GM23338 (cell line): Measurements from ENCODE around the gene WDR17. TPM values are rescaled to one million over a fixed set of nuclear protein-coding genes. Genes with fewer than 3 reads are reported as not detected.
A peak's percentile ranks its signal among the peaks of the same experiment; 100 is the strongest.

ENCODE experiments used
- ATAC-seq: fragments of 200-7000 bp; cut with Tn5 transposase; 3 replicates; pipeline ENCODE4 v1.9.1; 2020
- DNase-seq: peaks from one replicate; pipeline ENCODE4 v3.0.0-alpha.2; 2015; ENCODE audit warnings: low spot score
- H2AFZ ChIP-seq: fragments of 200-600 bp; sonication (generic); 2 replicates; pipeline ENCODE4 v1.8.0; 2016; ENCODE audit warnings: antibody characterized with exemption, mild to moderate bottlenecking, moderate library complexity
- H3F3A ChIP-seq: fragments of 200-600 bp; sonication (generic); replicated peaks from 2 replicates; pipeline ENCODE4 v1.8.0; 2017; ENCODE audit warnings: antibody characterized with exemption, mixed run types, low read depth
- H3K27ac ChIP-seq: fragments of 200-600 bp; sonication (generic); 2 replicates; pipeline ENCODE4 v1.6.1; 2016; ENCODE audit warnings: low read depth
- H3K27me3 ChIP-seq: fragments of 200-600 bp; sonication (generic); 2 replicates; pipeline ENCODE4 v1.8.0; 2016; ENCODE audit warnings: mild to moderate bottlenecking, mixed run types, moderate library complexity; ENCODE audit not compliant: insufficient read depth
- H3K36me3 ChIP-seq: fragments of 200-600 bp; sonication (generic); 2 replicates; pipeline ENCODE4 v1.8.0; 2016; ENCODE audit warnings: mild to moderate bottlenecking; ENCODE audit not compliant: insufficient read depth
- H3K4me1 ChIP-seq: fragments of 200-600 bp; sonication (generic); 2 replicates; pipeline ENCODE4 v1.8.0; 2016; ENCODE audit warnings: mild to moderate bottlenecking, moderate library complexity; ENCODE audit not compliant: insufficient read depth
- H3K4me2 ChIP-seq: fragments of 200-600 bp; sonication (generic); 2 replicates; pipeline ENCODE4 v1.7.1; 2017; ENCODE audit warnings: mixed run types
- H3K4me3 ChIP-seq: fragments of 200-600 bp; sonication (generic); 2 replicates; pipeline ENCODE4 v1.6.1; 2016; ENCODE audit warnings: mixed run types
- H3K79me2 ChIP-seq: fragments of 200-600 bp; sonication (generic); replicated peaks from 2 replicates; pipeline ENCODE4 v1.8.0; 2017; ENCODE audit warnings: mild to moderate bottlenecking; ENCODE audit not compliant: insufficient read depth
- H3K9me2 ChIP-seq: fragments of 200-600 bp; sonication (generic); 2 replicates; pipeline ENCODE4 v1.8.0; 2017; ENCODE audit not compliant: insufficient read depth
- H4K20me1 ChIP-seq: fragments of 200-600 bp; sonication (generic); replicated peaks from 2 replicates; pipeline ENCODE4 v1.8.0; 2017; ENCODE audit warnings: mild to moderate bottlenecking; ENCODE audit not compliant: insufficient read depth
- H3K27ac Mint-ChIP-seq: 2 replicates; pipeline ENCODE4 v1.8.0; 2020; ENCODE audit warnings: inconsistent platforms, mild to moderate bottlenecking, moderate library complexity, mixed read lengths
- H3K27me3 Mint-ChIP-seq: 3 replicates; pipeline ENCODE4 v1.8.0; 2022; ENCODE audit warnings: low read depth, mild to moderate bottlenecking, moderate library complexity, mixed read lengths, inconsistent platforms; ENCODE audit not compliant: insufficient read depth, poor library complexity
- H3K36me3 Mint-ChIP-seq: 3 replicates; pipeline ENCODE4 v1.8.0; 2021; ENCODE audit warnings: low read depth, mild to moderate bottlenecking, inconsistent platforms, moderate library complexity, mixed read lengths
- H3K4me1 Mint-ChIP-seq: 3 replicates; pipeline ENCODE4 v1.8.0; 2020; ENCODE audit warnings: mild to moderate bottlenecking, inconsistent platforms, mixed read lengths
- H3K4me3 Mint-ChIP-seq: 3 replicates; pipeline ENCODE4 v1.8.0; 2021; ENCODE audit warnings: moderate library complexity, mild to moderate bottlenecking, inconsistent platforms, mixed read lengths
- H3K9me3 Mint-ChIP-seq: 3 replicates; pipeline ENCODE4 v1.8.0; 2020; ENCODE audit warnings: moderate library complexity, mild to moderate bottlenecking, inconsistent platforms, mixed read lengths
- CTCF ChIP-seq, 2 experiments: fragments of 200-600 bp in 1 of 2; sonication (generic) in 1 of 2; conservative IDR thresholded peaks; 2 replicates each; pipeline versions ENCODE4 v1.5.1 to v1.6.1; 2016 to 2017; ENCODE audit warnings: antibody characterized with exemption in 2 of 2, low read depth in 2 of 2, mild to moderate bottlenecking in 2 of 2, moderate library complexity in 1 of 2
- EZH2 ChIP-seq: fragments of 200-600 bp; sonication (generic); IDR thresholded peaks from one replicate; pipeline ENCODE4 v1.8.0; 2017; ENCODE audit warnings: antibody characterized with exemption, mild to moderate bottlenecking, low read depth; ENCODE audit not compliant: unreplicated experiment
- POLR2AphosphoS5 ChIP-seq: IDR thresholded peaks from 2 replicates; pipeline ENCODE4 v1.6.1; 2016; ENCODE audit warnings: antibody characterized with exemption, low read depth
- STAT1 ChIP-seq: IDR thresholded peaks from one replicate; pipeline ENCODE4 v1.6.1; 2016; ENCODE audit warnings: antibody characterized with exemption; ENCODE audit not compliant: unreplicated experiment
- ZNF331 ChIP-seq: fragments of 250-450 bp; sonication (Bioruptor Pico); IDR thresholded peaks from 2 replicates; pipeline ENCODE4 v1.5.0; 2020; ENCODE audit warnings: low read depth, mild to moderate bottlenecking, moderate library complexity
- polyA plus RNA-seq: library from polyadenylated mRNA; unstranded; fragments of >200 nt; fragmentation: Nextera tagmentation; extraction: Ambion mirVana; gene quantifications from 2 replicates; pipeline ENCODE4 v1.2.1, GENCODE V29; 2016
- total RNA-seq: library from RNA; depleted of rRNA; stranded (reverse); fragments of >200 nt; shearing (Covaris generic); gene quantifications from 2 replicates; pipeline ENCODE4 v1.2.3, GENCODE V29; 2014
- TF ChIP-seq, protein P1 (sequence below): IDR thresholded peaks from 2 replicates; pipeline ENCODE4 v1.6.1; 2016; ENCODE audit warnings: antibody characterized with exemption

WDR17 gene
- total and polyA plus RNA-seq, 2 experiments from 2014 or later, result 1.9 to 4.3 TPM

DNA sequence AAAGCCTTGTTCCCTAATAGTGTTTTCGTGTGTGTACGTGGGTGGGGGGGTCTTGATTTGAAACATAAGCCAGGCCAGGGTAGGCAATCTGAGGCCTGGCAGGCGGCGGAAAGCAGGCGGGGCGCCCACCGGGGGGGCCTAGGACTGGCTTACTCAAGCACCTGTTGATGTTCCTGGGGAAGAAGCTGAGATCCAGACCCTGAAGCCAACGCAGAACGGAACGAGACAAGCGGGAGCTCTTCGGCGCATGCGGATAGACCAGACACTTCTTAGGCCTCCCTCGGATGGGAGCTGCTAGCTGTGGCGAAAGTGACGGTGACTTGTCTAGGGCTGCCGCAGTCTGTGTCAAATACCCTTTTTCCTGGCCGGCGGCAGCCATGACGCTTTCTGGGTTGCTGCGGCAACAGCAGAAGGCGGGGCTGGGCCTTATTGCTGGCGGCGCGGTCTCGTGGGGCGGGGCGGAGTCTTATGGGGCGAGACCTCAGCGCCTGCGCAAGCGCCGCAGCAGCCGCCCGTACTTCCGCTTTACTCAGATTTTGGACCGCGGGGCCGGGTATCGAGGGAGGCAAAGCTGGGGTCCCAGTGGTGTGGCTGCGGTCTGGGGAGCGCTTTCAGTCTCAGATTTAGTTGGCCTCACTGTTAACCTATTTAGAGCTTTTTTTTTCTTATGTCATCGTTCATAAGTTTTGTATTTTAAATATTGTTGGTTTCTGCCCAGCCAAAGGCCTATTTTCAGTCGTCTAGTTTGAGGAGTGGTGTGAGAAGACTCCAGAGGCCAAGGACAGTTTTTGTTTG is 129.7 kb downstream of the WDR17 start, which contains the start of gene SPATA4:
Gene SPATA4 (minus strand): TSS at position 402 of the 795 bp plus-strand sequence. CDS start 23 bp downstream, at position 379.
- TF ChIP-seq POLR2AphosphoS5 (peak; percentile 87), EZH2 (no peak)
- TF ChIP-seq, protein P1, sequence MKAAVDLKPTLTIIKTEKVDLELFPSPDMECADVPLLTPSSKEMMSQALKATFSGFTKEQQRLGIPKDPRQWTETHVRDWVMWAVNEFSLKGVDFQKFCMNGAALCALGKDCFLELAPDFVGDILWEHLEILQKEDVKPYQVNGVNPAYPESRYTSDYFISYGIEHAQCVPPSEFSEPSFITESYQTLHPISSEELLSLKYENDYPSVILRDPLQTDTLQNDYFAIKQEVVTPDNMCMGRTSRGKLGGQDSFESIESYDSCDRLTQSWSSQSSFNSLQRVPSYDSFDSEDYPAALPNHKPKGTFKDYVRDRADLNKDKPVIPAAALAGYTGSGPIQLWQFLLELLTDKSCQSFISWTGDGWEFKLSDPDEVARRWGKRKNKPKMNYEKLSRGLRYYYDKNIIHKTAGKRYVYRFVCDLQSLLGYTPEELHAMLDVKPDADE, result 0 out of 2 replicates have a peak, but pooled peaks have one; percentile 50
- peaks cover 2% of the 10 kb centered on the region for H3K27me3 Mint-ChIP-seq
- Histone ChIP-seq H3K4me1 (peaks cover 4% of the 10 kb centered on the region), H3F3A (peaks cover 5% of the 10 kb centered on the region; the same call in 1 of the 2 replicates), H3K4me2 (peak within 1 kb of the TSS; percentile 63), H3K27me3 (no peaks in the 10 kb centered on the region), H3K4me3 (peak within 1 kb of the TSS; percentile 60), H4K20me1 (no peaks in the 10 kb centered on the region), H3K36me3 (no peaks in the 10 kb centered on the region), H3K27ac (peak within 1 kb of the TSS; percentile 28; the same call in 1 of the 2 replicates), H2AFZ (peak within 1 kb of the TSS; percentile 93), H3K79me2 (no peaks in the 10 kb centered on the region), H3K9me2 (0 out of 2 replicates have a peak, but pooled peaks cover 4% of the 10 kb centered on the region)
- H3K4me3 Mint-ChIP-seq, result peak within 1 kb of the TSS; percentile 87
- H3K27ac Mint-ChIP-seq, result peak within 1 kb of the TSS; percentile 92
- ATAC-seq (peak; percentile 95), DNase-seq (peak; percentile 96)
- no peaks in the 10 kb centered on the region; the same call in 2 of the 3 replicates for H3K9me3 Mint-ChIP-seq
- H3K4me1 Mint-ChIP-seq, result peaks cover 32% of the 10 kb centered on the region
- no peaks in the 10 kb centered on the region for H3K36me3 Mint-ChIP-seq

GRCh38 chr4:176198316-176198903 is 132.8 kb downstream of the WDR17 start:
- TF ChIP-seq CTCF (conservative IDR thresholded peaks at IDR 0.05; ENCODE audit: low read depth in 2 of 2) (peak in 1 of 2 experiments; percentile 42; a peak in 2 of 4 replicates), ZNF331 (no peak), STAT1 (no peak)
- Histone ChIP-seq H3F3A (peaks cover 5% of the 10 kb centered on the region; the same call in 1 of the 2 replicates), H3K27ac (no peak overlapping the region), H3K27me3 (no peaks in the 10 kb centered on the region), H3K79me2 (no peaks in the 10 kb centered on the region), H3K4me1 (peaks cover 4% of the 10 kb centered on the region), H4K20me1 (no peaks in the 10 kb centered on the region), H3K4me2 (no peak overlapping the region), H3K4me3 (no peak overlapping the region), H3K9me2 (peaks cover 5% of the 10 kb centered on the region; the same call in 1 of the 2 replicates), H3K36me3 (no peaks in the 10 kb centered on the region), H2AFZ (peak overlapping the region; percentile 75; the same call in 1 of the 2 replicates)
- peak; percentile 65 for DNase-seq
- peaks cover 3% of the 10 kb centered on the region; the same call in 1 of the 3 replicates for H3K9me3 Mint-ChIP-seq
- H3K4me3 Mint-ChIP-seq, result no peak overlapping the region
- no peak overlapping the region for H3K27ac Mint-ChIP-seq
- ATAC-seq, result no peak; the same call in 2 of the 3 replicates
- H3K4me1 Mint-ChIP-seq, result peaks cover 20% of the 10 kb centered on the region
- no peaks in the 10 kb centered on the region for H3K36me3 Mint-ChIP-seq
- H3K27me3 Mint-ChIP-seq, result peaks cover 4% of the 10 kb centered on the region
